Activated T-helper 17 cell treated with anti-CD3 and anti-CD28 coated beads, Interleukin-2, amount 50 U/mL, for 72 hours (primary cell): ENCODE measurements around the gene FEM1B. TPM values are rescaled to one million over a fixed set of nuclear protein-coding genes. Genes with fewer than 3 reads are reported as not detected.

Experiments used
- ATAC-seq: fragments of 150-1000 bp; cut with Tn5 transposase; replicated peaks from 2 replicates; pipeline ENCODE4 v1.10.0; 2021; ENCODE audit warnings: mild to moderate bottlenecking, moderate library complexity
- H3K27ac Mint-ChIP-seq: one replicate; pipeline ENCODE4 v1.8.0; 2022; ENCODE audit warnings: mixed read lengths
- H3K27me3 Mint-ChIP-seq: one replicate; pipeline ENCODE4 v1.8.0; 2022; ENCODE audit warnings: mixed read lengths
- H3K36me3 Mint-ChIP-seq: one replicate; pipeline ENCODE4 v1.8.0; 2022; ENCODE audit warnings: low read depth, mild to moderate bottlenecking, mixed read lengths
- H3K4me1 Mint-ChIP-seq: one replicate; pipeline ENCODE4 v1.8.0; 2022; ENCODE audit warnings: mixed read lengths
- H3K4me3 Mint-ChIP-seq: one replicate; pipeline ENCODE4 v1.8.0; 2022; ENCODE audit warnings: mild to moderate bottlenecking, mixed read lengths
- H3K9me3 Mint-ChIP-seq: one replicate; pipeline ENCODE4 v1.8.0; 2022; ENCODE audit warnings: mixed read lengths
- total RNA-seq, 2 donors: library from RNA; stranded (reverse); gene quantifications; one replicate each; pipeline ENCODE4 v1.2.3, GENCODE V29; 2022

FEM1B gene
- total RNA-seq, 2 donors from 2014 or later: 35.1 to 43.6 TPM

DNA sequence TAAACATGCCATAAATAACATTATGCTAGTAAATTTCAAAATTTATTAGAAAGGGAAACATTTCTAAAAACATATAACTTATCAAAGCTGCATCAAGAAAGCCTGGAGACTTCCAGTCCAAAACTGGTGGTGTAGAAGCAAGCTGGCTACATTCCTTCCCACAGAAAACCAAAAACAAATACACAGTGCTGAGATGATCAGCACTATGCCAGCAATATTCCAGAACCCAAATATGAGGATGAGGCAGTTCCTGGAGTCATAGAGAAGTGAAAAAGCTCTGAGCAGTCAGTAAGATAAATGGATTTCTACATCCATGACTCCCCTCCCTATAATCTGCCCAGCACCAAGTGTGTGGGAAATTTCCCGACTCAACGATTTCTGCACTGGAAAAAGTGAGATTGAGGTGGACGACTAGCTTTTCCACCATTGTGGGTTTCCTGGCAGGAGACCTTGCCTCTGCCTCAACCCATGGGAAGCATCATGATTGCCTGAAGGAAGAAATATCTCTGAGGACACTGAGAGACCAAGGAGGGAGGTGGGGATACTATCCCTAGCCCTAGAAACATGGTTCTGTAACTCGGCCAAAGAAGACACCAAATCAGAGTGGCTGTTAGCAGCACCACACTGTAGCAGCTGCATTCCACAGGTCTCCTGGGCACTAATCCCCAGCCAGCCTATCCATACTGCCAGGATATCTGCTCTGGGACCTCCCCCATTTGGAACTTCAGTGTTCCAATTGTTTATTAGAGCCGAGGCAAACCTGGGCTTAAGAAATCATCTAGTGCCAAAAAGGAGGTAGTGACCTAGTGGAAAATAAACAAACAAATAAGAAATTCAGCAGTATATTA, 36.2 kb upstream of the FEM1B start:
- H3K9me3 Mint-ChIP-seq: peaks cover 4% of the 10 kb centered on the region
- no peak overlapping the region for H3K4me3 Mint-ChIP-seq
- no peaks in the 10 kb centered on the region for H3K4me1 Mint-ChIP-seq
- H3K27ac Mint-ChIP-seq: no peak overlapping the region
- peaks cover 1% of the 10 kb centered on the region for H3K27me3 Mint-ChIP-seq
- H3K36me3 Mint-ChIP-seq: no peaks in the 10 kb centered on the region
- no peak for ATAC-seq

- Mint-ChIP-seq H3K9me3 (peaks cover 4% of the 10 kb centered on the region), H3K27ac (no peak overlapping the region), H3K4me1 (no peaks in the 10 kb centered on the region), H3K36me3 (no peaks in the 10 kb centered on the region), H3K27me3 (peaks cover 7% of the 10 kb centered on the region), H3K4me3 (no peak overlapping the region)
- no peak for ATAC-seq
Measured at GRCh38 chr15:68244235-68244634, 33.3 kb upstream of the FEM1B start.

GRCh38 chr15:68249058-68249713, 28.4 kb upstream of the FEM1B start:
- Mint-ChIP-seq H3K27me3 (peaks cover 9% of the 10 kb centered on the region), H3K4me1 (no peaks in the 10 kb centered on the region), H3K4me3 (no peak overlapping the region)

DNA sequence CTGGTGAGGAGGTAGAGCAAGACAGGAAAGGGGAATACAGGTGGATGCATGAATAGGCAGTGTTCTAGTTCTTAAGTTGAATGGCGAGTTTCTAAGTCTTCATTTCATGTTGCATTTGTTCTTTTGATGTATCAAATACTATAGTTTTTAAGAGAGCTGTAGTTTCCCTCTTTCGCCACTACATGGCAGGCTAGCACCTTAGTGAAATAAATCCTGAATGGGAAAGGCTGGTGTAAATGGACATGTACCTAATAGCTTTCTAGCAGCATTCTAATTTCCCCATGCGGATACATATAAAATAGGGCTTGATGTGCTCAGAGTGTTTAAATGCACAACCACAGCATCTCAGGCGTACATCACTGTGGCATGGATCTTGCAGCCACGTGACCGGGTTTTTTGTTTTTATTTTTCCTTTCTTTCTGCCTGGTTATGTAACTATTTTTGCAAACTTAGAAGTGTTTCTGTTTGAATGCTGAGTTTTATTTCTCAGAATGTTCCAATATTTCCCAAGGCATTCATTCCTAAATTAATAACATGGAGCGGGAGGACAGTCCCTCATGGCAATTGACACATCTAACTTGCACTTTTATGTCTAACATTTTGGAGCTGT, 24.5 kb upstream of the FEM1B start:
- Mint-ChIP-seq H3K4me1 (no peaks in the 10 kb centered on the region), H3K27ac (no peak overlapping the region), H3K36me3 (no peaks in the 10 kb centered on the region), H3K27me3 (peaks cover 3% of the 10 kb centered on the region), H3K4me3 (no peak overlapping the region), H3K9me3 (no peaks in the 10 kb centered on the region)
- peak; percentile 41 for ATAC-seq

More at GRCh38 chr15:68249058-68249713, 28.4 kb upstream of the FEM1B start:
- ATAC-seq: no peak
- Mint-ChIP-seq H3K9me3 (peaks cover 4% of the 10 kb centered on the region), H3K27ac (no peak overlapping the region), H3K36me3 (no peaks in the 10 kb centered on the region)

DNA sequence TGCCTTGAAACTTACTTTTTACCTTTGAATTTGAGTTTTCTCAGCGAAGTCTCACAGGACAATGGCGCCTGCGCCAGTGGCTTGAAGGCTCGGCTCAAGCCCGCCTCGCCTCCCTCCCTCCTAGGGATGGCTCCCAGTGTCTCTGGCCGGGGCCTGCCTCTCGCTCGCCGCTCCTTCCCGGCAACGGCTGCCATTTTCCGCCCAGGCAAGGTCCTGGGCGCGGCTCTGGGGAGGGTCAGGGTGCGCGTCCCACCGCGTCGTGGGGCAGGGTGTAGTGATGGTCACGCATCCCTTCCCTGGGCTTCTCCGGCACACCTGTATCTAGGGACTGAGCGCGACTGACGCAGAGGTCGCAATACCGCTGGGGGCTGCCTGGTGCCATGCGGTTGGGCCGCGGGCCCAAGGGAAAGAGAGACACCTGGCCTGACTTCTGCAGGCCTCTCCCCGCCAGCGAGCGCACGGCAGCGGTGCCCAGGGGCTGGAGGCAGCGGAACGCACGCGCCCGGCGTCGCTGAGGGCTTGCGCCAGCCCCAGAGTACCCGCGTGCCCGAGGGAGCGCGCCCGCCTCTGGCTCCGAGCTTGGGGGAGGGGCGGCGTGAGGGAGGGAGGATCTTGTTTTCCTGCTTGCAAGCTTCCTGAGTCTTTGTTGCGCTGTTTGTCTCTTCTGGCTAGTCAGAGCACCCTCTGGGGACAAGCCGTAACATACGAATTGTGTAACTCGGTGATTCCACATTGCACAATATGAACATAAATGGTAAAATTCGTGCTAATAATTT, 20.7 kb upstream of the FEM1B start:
- no peaks in the 10 kb centered on the region for H3K27me3 Mint-ChIP-seq
- no peaks in the 10 kb centered on the region for H3K36me3 Mint-ChIP-seq
- H3K4me3 Mint-ChIP-seq: peak overlapping the region; percentile 75
- H3K4me1 Mint-ChIP-seq: peaks cover 5% of the 10 kb centered on the region
- peak overlapping the region; percentile 59 for H3K27ac Mint-ChIP-seq
- peak; percentile 88 for ATAC-seq
- no peaks in the 10 kb centered on the region for H3K9me3 Mint-ChIP-seq

DNA sequence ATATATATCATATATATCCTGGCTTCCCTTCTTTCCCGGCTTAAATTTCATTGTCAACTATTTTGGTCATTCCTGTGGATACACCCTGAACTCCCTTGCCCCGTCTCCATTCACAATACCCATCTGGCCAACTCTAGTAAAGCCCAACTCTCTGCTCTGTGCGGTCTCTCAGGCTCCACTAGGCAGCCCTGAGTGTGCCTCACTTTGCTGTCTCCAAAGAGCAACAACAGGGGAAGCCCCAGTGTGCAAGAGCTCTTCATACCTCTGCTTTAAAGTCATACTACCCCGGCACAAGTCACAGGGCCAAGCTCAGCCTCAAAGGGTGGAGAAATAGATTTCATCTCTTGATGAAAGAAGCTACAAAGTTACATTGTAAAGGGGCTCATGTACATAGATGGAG, 18.9 kb upstream of the FEM1B start:
- Mint-ChIP-seq H3K36me3 (no peaks in the 10 kb centered on the region), H3K4me1 (peaks cover 5% of the 10 kb centered on the region), H3K9me3 (no peaks in the 10 kb centered on the region), H3K4me3 (peak overlapping the region; percentile 0), H3K27ac (no peak overlapping the region), H3K27me3 (peaks cover 3% of the 10 kb centered on the region)
- peak; percentile 69 for ATAC-seq

DNA sequence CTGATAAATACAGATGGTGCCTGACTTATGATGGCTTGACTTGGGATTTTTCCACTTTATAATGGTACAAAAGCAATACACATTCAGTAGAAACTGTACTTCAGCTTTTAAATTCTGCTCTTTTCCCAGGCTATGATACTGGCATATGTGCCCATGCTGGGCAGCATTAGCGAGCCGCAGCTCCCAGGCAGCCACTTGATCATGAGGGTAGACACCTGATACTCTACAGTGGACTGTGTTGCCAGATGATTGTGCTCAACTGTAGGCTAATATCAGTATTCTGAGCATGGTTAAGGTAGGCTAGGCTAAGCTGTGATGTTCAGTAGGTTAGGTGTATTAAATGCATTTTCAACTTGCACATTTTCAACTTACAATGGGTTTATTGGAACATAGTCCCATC, 17.7 kb upstream of the FEM1B start:
- H3K27ac Mint-ChIP-seq: no peak overlapping the region
- no peaks in the 10 kb centered on the region for H3K36me3 Mint-ChIP-seq
- H3K27me3 Mint-ChIP-seq: peaks cover 12% of the 10 kb centered on the region
- no peak for ATAC-seq
- H3K4me1 Mint-ChIP-seq: peaks cover 5% of the 10 kb centered on the region
- no peak overlapping the region for H3K4me3 Mint-ChIP-seq
- no peaks in the 10 kb centered on the region for H3K9me3 Mint-ChIP-seq

DNA sequence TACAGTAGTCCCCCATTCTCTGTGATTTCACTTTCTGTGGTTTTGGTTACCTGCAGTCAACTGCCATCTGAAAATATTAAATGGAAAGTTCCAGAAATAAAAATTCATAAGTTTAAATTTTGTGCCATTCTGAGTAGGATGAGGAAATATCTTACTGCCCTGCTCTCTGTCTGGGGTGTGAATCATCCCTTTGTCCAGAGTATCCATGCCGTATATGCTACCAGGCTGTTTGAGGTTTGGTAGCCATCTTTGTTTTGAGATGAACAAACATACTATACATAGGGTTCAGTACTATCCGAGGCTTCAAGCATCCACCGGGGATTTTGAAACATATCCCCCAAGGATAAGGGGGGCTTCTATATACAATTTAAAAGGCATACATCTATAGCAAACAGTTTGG, 16.3 kb upstream of the FEM1B start:
- Mint-ChIP-seq H3K27ac (no peak overlapping the region), H3K4me1 (peaks cover 5% of the 10 kb centered on the region), H3K27me3 (peaks cover 18% of the 10 kb centered on the region), H3K4me3 (no peak overlapping the region), H3K36me3 (no peaks in the 10 kb centered on the region), H3K9me3 (no peaks in the 10 kb centered on the region)
- ATAC-seq: no peak

DNA sequence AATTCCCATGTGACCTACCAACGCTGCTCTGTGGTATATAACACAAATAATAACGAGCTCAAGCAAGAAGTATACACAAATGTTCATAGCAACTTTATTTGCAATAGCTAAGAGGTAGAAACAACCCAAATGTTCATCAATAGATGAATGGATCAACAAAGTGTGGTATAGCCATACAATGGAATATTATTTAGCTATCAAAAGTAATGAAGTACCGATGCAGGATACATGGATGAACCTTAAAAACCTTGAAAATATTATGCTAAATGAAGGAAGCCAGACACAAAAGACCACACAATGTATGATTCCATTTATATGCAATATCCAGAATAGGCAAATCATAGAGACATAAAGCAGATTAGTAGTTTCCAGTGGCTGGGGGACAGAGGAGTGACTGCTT, 15.6 kb upstream of the FEM1B start:
- H3K27ac Mint-ChIP-seq: no peak overlapping the region
- H3K27me3 Mint-ChIP-seq: peaks cover 19% of the 10 kb centered on the region
- peaks cover 5% of the 10 kb centered on the region for H3K4me1 Mint-ChIP-seq
- H3K36me3 Mint-ChIP-seq: no peaks in the 10 kb centered on the region
- H3K4me3 Mint-ChIP-seq: no peak overlapping the region
- no peaks in the 10 kb centered on the region for H3K9me3 Mint-ChIP-seq
- no peak for ATAC-seq

DNA sequence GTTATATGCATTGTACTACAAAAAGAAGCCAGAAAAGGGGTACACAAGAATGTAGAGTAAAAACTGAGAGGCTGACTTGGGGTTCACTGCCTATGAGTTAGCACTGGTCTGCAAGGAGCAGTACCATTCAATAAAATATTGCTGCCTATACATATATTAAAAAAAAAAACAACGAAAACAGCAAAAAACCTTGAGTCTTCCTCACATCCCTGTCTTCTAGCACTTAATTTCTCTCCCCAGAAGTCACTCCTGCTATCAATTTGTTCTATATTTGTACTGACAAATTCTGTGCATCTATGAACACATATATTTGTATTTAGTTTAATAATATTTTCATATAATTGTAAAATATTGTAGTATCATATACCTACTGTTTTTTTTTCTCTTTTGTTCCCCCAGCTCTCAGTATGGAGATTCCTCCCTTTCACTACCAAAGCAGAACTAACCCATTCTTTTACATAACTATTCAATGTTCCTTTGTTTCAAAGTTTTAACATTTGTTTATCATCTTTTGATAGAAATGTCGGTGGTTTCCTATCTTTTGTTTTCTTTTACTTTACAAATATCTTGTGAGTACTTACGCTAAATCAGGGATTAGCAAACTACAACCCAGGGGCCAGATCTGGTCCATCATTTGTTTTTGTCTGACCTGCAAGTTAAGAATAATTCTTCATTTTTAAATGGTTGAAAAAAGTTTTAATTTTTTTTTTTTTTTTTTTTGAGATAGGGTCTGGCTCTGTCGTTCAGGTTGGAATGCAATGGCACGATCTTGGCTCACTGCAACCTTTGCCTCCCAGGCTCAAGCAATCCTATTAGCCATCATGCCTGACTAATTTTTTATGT, 14.8 kb upstream of the FEM1B start:
- H3K4me3 Mint-ChIP-seq: no peak overlapping the region
- no peaks in the 10 kb centered on the region for H3K9me3 Mint-ChIP-seq
- no peak overlapping the region for H3K27ac Mint-ChIP-seq
- H3K27me3 Mint-ChIP-seq: peaks cover 22% of the 10 kb centered on the region
- H3K4me1 Mint-ChIP-seq: peaks cover 5% of the 10 kb centered on the region
- no peaks in the 10 kb centered on the region for H3K36me3 Mint-ChIP-seq
- ATAC-seq: no peak

DNA sequence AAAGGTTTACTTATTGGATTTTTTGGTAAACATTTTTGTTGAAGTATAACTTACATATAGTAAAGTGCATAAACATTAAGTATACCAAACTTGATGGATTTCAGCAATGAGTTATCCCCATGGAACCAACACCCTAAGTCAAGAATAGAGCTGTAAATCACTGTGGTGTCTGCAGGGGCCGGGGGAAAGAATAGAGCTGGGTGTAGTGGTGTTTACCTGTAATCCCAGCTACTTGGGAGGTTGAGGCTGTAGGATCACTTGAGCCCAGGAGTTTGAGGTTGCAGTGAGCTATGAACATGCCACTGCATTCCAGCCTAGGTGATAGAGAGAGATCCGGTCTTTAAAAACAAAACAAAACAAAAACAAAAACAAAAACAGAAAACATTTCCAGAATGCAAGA, 13.3 kb upstream of the FEM1B start:
- H3K9me3 Mint-ChIP-seq: no peaks in the 10 kb centered on the region
- H3K4me3 Mint-ChIP-seq: no peak overlapping the region

DNA sequence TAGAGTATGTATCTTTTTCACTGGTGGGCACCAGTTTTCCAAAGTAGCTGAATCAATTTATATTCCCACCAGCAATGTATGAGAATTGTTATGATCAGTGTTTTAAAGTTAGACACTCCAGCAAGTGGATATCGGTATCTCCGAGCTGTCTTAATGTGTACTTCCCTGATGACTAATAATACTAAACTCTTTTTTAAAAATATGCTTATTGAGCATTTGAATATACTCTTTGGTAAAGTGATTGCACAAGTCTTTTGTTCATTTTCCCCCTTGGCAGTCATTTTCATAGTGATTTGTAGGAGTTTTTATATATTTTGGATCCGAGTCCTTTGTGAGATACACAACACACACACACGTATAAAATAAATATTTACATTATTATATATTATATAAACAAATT, 12.5 kb upstream of the FEM1B start:
- Mint-ChIP-seq H3K36me3 (no peaks in the 10 kb centered on the region), H3K4me1 (no peaks in the 10 kb centered on the region), H3K4me3 (no peak overlapping the region), H3K27me3 (peaks cover 24% of the 10 kb centered on the region), H3K27ac (no peak overlapping the region), H3K9me3 (no peaks in the 10 kb centered on the region)
- no peak for ATAC-seq

More for the DNA sequence above, 13.3 kb upstream of the FEM1B start:
- Mint-ChIP-seq H3K4me1 (no peaks in the 10 kb centered on the region), H3K27ac (no peak overlapping the region), H3K36me3 (no peaks in the 10 kb centered on the region), H3K27me3 (peaks cover 24% of the 10 kb centered on the region)
- no peak for ATAC-seq

DNA sequence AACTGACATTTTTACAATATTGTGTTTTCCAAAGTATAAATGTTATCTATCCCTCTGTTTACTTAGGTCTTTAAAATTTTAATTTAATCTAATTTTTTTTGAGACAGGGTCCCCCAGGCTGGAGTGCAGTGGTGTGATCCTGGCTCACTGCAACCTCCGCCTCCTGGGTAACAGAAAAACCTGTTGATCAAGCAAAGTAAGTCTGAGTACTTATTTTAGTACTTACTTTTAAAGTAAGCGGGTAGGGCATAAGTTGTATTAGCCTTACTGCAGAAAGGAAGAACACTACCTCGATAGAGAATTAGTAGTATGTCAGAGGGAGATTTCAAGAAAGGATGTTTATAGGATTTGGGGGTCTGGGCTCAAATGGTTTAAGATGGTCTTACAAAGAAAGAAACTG, 11.9 kb upstream of the FEM1B start:
- H3K36me3 Mint-ChIP-seq: no peaks in the 10 kb centered on the region
- no peak for ATAC-seq
- no peak overlapping the region for H3K4me3 Mint-ChIP-seq
- no peaks in the 10 kb centered on the region for H3K4me1 Mint-ChIP-seq
- H3K27ac Mint-ChIP-seq: no peak overlapping the region
- H3K9me3 Mint-ChIP-seq: no peaks in the 10 kb centered on the region
- peaks cover 24% of the 10 kb centered on the region for H3K27me3 Mint-ChIP-seq

- Mint-ChIP-seq H3K4me3 (no peak overlapping the region), H3K9me3 (no peaks in the 10 kb centered on the region), H3K36me3 (no peaks in the 10 kb centered on the region), H3K4me1 (no peaks in the 10 kb centered on the region), H3K27ac (no peak overlapping the region), H3K27me3 (peaks cover 21% of the 10 kb centered on the region)
- no peak for ATAC-seq
Measured at GRCh38 chr15:68268405-68268804, 9.1 kb upstream of the FEM1B start.
